Hematopoietic multipotent progenitor cell treated with erythropoietin and hydrocortisone succinate and interleukin-3 and kit ligand, for 17 days (in vitro differentiated cells): ENCODE data around the gene USP32.

Experiments used
- DNase-seq: peaks from one replicate; pipeline ENCODE4 v3.0.0-alpha.2; 2015; ENCODE audit warnings: low spot score

The USP32 gene

GRCh38 chr17:60300949-60301348, 91.0 kb downstream of the USP32 start:
- no peak for DNase-seq

GRCh38 chr17:60300011-60300410, 91.9 kb downstream of the USP32 start:
- no peak for DNase-seq

- no peak for DNase-seq
These were observed 94.1 kb downstream of the USP32 start for GRCh38 chr17:60297760-60298401.

DNA sequence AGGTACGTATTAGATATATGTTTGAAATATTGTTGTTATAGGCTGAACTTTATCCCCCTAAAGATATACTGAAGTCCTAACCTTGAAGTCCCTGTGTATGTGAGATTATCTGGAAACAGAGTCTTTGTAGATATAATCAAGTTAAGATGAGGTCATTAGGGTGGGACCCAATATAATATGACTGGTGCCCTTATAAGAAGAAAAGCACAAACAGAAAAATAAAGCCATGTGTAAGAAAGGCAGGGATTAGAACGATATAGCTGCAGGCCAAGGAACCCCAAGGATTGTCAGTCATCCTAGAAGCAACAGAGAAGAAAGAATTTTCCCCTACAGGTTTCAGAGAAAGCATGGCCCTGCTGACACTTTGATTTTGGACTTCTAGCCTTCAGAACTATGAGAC, 95.8 kb downstream of the USP32 start:
- DNase-seq = no peak

DNA sequence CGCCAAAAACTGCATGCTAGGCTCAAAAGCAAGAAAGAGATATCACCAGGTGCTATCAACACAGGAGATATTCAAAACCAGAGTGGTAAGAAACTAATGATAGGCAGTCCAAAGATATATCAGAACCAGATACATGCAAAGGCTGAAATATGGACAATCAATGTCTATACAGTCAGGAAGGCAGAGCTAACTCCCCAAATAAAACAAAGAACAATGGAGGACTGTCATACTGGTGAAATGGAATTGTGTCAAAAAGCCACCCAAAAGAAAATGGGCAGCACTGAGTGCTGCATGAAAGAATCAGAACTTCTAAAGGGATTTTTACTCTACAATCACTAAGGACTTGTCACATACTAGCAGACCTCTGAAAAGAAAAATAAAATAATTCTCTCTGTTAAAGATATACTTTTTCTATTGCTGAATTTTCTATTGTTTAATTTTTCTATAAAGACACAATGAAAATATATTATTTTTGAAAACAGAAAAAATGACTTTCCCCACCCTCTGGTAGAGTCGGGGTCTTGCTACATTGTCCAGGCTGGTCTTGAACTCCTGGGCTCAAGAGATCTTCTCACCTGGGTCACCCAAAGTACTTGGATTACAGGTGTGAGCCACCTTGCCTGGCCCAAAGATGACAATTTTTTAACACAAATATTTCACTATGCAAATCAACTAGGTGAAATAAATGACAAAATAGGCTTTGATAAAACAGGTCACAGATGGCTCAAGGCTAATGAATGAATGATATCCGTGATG, 98.2 kb downstream of the USP32 start:
- no peak for DNase-seq

DNA sequence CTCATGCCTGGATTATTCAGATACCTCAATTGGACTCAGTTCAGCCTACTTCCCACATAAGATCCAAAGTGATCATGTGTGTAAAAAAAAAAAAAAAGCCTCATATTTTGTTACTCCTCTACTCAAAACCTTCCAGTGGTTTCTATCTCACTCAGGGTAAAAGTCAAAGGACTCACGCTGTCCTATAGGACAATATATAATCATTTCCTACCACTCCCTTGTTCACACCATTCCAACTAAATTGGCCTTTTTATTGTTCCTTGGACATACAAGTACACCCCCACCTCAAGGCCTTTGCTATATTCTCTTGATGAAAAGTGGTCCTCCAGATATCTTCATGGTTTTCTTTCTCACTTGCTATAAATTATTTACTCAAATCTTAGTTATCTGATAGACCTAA, 99.2 kb downstream of the USP32 start:
- DNase-seq = no peak

DNA sequence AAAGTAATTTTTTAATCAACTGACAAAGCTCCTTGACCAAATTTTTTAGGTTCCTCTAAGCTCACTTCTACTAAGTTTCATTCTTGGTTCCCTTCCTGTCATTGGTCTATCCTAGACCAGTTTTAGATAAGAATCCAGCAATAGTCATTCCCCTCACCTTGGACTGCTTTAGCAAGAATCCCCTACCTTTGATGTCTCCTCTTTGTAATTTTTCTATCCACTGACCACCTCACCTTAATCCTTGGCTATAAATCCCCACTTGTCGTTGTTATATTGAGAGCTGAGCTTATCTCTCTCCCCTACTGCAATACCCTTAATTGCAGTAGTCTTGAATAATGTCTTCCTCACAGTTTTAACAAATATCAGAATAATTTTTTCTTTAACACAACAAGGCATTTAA, 107.2 kb downstream of the USP32 start:
- DNase-seq = no peak

DNA sequence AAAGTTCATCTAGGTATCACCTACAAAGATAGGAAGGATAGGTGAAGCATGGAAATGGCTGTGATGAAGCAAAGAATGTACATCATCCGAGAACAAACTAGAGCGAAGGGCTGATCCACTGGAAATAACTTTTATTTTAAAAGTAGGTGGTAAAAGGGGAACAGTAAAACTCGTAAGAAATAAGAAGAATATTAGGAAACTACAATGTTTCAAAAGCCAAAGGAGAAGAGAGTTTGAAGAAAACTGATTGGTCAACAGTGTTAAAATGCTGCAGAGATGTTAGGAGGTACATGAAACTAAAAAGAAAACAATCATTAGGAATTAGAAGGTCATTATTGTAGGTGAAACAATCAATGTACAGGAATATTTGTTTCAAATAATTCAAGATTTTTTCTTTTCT, 108.1 kb downstream of the USP32 start:
- DNase-seq = no peak

DNA sequence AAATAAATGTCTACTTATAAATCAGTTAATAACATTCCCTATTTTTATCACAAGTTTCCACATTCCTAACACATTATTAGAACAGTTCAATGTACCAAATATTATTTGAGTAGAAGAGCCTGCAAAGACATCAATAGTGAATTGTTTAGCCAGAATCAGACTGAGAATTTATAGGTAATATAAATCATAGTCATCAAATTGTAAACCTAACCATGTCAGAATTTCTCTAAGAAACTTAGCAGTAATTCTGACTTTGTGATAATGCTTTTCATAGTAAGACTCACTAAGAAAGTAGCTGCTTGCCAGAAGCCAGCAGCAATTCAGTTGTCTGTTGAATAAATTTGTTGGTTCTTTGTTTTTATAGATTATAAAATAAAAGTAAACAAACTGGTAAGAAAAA, 111.3 kb downstream of the USP32 start:
- DNase-seq = no peak

DNA sequence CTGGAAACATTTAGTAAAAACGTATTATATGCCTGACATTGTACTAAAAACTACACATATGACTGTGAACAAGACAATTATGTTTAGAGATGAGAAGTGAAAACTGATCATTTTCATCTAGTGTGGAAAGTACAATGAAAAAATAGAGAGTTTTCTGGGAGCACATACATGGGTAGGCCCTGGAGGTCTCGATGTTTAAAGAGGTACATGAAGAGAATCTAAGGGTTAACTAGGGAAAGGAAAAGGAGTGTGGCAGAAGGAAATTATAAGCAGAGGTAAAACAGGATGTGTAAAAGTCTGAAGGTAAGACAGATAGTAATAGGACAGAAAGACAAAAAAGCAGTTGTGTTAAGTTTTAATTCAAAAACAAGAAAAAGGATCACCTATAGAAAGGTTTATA, 113.7 kb downstream of the USP32 start:
- DNase-seq = no peak

GRCh38 chr17:60277258-60277657, 114.7 kb downstream of the USP32 start:
- DNase-seq = no peak

DNA sequence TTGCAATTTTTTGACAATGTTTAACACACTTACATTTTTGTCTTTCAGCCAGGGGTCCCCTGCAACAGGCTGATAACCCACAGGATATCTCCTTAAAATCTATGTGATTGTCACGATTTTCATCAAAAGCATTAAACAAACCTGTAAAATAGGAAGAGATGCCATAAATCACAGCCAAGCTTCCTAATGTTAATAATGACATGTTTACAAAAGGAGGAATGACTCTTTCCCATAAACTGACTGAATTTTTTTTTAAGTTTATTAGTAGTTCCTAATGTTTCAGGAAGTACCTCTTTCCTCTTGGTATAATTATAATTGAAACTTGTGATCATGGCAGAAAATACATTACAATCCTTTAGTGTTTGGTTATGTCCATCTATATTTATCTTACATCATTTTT, 122.5 kb downstream of the USP32 start:
- DNase-seq = no peak

- DNase-seq = no peak
These were observed 131.4 kb downstream of the USP32 start for GRCh38 chr17:60260540-60260939.

- no peak for DNase-seq
These were observed 133.6 kb downstream of the USP32 start for GRCh38 chr17:60258313-60258712.

GRCh38 chr17:60256174-60256573, 135.8 kb downstream of the USP32 start:
- no peak for DNase-seq

- no peak for DNase-seq
These were observed 138.9 kb downstream of the USP32 start for GRCh38 chr17:60253048-60253447.

GRCh38 chr17:60252459-60252858, 139.5 kb downstream of the USP32 start:
- no peak for DNase-seq

- no peak for DNase-seq
These were observed 142.6 kb downstream of the USP32 start for GRCh38 chr17:60249290-60249826.

GRCh38 chr17:60248618-60249289, 143.2 kb downstream of the USP32 start:
- no peak for DNase-seq

DNA sequence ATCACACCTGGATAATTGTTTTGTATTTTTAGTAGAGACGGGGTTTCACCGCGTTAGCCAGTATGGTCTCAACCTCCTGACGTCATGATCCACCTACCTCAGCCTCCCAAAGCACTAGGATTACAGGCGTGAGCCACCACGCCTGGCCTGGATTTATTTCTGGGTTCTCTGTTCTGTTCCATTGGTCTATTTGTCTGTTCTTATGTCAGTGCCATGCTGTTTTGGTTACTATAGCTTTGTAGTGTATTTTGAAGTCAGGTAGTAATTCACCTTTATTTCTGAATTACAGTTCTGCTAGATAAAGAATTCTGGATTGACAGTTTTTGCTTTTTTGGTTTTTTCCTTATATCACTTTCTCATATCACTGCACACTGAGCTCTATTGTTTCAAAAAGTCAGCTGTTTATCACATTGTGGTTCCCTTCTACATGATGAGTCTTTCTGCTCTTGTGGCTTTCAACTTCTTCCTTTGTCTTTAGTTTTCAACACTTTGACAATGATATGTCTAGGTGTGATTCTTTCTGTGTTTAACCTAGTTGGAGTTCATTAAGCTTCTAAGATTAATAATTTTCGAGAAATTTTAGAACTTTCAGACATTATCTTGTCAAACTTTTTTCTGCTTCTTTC, 144.0 kb downstream of the USP32 start:
- no peak for DNase-seq

GRCh38 chr17:60244656-60245055, 147.3 kb downstream of the USP32 start:
- no peak for DNase-seq

- DNase-seq = no peak
These were observed 151.6 kb downstream of the USP32 start for GRCh38 chr17:60240290-60240689.

DNA sequence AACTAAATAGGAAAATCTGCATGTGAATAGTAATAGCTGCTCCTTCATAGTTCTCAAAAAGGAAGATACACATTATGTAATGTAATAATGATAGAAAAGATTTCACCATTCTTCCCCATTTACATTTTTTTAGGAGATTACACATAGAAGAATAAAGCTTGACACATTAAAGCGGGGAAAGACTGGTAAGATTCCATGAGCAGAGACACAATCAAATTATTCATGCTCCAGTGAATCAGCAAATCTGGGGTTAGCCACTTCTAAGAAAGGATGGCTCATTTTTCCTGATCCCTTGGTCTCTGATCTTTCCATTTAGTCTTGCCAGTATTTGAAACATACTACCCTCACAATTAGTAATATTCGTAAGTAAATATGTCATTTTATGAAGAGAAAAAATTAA, 160.2 kb downstream of the USP32 start:
- DNase-seq = no peak
